HG02642 (cell line): ENCODE data around the gene INHA.

Experiments
- ATAC-seq: cut with Tn5 transposase; IDR thresholded peaks from one replicate; pipeline ENCODE4 v1.9.1; 2021; ENCODE audit warnings: mild to moderate bottlenecking; ENCODE audit not compliant: unreplicated experiment, poor library complexity

The INHA gene

GRCh38 chr2:219557320-219557719 lies 14.8 kb upstream of the INHA start:
- no peak for ATAC-seq

GRCh38 chr2:219557791-219558785 lies 14.0 kb upstream of the INHA start:
- ATAC-seq: no peak

DNA sequence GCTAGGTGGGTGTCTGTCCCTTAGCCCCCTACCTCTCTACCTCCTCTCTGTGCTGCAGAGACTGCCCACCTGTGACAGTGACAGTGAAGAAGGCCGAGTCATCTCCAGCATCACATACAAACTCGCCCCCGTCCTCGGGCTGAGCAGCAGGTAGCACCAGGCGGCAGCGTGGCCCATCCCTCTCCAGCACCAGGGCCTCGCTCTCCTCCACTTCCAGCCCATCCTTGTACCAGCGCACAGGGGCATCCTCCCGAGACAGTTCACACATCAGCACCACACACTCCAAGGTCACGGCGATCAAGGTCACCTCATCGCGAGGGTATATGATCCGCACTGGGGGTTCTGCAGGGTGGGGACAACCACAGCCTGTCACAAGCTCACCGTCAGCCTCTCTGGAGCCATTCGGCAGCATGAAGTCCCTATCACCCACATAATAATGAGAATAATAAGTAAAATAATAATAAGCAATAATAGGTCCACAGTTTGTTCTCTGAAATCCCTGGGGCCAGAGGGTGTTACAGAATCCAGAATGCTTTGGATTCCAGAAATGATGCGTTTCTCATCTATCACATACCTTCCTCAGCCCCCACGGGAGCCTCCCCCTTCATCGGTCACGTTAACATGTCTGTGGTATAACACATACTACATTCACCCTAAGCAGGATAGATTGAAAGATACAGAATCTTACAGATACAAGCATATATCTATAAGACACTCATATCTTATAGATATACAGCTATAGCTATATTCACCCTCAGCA lies 12.8 kb upstream of the INHA start:
- no peak for ATAC-seq

DNA sequence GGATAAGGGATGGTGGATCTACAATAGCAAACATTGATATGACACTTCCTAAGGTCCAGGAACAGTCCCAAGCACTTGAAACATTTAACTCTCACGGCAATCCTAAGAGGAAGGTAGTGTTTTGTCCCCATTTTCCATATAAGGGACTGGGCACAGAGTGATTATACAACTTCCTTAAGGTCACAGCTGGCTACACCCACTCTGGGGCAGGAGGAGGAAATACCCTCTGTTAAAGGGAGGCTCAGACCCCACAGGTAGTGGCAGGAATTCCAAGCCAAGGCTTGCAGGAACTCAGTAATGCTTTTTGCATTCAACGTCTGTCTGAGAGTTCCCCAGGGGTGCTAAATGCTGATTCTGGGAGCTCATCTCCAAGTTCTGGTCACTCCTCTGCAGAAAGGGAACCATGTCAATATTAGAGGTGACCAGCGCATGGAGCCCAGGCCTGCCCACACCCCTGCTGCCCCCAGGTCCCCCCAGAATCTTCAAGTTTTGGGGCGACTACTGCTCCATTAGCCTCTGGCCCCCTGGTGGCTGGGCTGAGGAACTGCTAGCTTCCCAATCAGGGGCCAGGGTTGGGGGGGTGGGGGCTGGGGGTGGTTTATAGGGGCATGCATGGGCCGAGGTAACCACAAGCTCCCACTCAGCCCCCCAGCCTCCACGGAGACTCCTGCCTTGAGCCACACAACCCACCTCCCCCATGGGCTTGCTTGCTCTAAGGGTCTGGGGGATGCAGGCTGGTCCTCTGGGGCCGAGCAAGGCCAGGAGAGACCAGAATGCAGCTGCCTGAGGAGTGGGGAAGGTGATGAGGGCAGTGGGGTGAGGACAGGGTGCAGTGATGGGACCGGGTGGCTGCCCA lies 11.8 kb upstream of the INHA start:
- peak; percentile 41 for ATAC-seq

GRCh38 chr2:219560893-219561178 lies 11.3 kb upstream of the INHA start:
- no peak for ATAC-seq

DNA sequence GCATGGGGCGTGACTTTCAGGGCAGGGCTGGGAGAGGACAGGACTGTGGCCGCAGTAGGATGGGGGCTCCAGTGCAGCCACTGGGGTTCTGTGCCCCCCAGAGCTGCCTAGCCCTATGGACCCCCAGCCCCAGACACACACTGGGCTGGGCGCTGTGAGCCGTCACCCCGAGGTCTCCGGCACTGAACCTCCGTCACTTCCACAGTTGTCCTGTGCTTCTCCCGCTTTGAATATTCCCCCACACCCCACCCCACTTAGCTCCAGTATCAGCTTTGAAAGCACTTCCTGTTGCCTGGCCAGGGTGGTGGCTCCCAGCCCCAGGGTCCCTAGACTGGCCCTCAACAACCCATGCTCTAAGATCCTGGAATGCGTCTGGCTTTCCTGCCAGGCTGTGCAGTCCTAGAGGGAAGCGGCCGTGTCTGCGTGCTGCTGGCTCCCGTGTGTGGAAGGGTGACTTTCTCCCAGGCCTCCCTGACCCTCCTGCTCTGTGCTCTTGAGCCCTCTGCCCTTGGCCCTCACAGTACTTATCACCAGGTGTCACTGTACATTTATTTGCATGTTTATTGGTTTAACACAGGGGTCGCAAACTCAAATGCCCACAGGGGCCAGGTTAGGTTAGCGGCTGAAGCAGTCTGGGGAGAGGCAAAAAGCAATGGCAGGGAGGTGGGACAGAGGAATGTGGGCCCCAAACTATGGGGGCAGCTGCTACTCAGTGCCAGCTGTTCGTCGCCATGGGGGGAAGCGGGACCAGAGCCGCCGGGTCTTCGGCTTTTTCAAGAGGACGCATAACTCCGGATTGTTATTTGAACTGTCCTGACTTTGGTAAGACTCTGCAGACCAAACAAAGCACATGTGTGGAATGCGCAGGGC lies 10.7 kb upstream of the INHA start:
- no peak for ATAC-seq

DNA sequence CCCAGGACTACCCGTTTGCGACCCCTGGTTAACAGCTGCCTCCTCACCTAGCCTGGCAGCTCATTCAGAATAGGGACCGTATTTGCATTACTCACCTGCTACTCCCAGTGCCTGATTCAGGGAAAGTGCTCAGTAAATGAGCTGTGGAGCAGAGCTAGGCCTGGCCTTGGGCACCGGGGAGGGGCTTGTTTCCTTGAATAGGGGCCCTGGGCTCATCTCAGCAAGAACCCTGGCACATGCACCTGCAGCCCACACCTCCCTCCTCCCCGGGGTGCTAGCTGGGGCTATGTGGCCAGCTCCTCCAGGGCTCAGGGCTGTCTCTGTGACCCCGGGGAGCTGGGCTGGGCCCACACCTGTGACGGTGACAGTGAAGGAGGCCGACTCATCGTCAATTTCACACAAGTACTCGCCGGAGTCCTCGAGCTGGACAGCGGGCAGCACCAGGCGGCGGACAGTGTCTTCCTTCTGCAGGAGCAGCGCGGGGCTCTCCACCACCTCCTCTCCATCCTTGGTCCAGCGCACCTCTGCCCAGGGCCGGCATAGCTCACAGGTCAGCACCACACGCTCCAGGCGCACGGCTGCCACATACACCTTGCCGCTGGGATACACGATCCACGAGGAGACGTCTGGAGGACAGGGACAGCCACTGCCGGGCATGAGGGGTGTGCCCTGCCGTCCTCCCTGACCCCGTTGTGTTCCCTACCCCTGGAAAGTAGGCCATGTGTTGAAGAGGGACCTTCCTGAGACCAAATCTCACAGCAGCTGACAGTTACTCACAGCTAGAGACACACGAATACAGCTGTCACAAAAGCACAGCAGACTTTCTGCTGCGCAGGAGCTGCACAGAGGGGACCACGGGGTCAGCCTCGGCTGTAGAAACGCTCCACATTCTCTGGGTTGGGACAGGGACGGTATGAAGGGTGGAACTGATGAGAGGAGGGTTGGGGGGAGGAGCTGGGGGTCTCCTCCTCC lies 9.8 kb upstream of the INHA start:
- no peak for ATAC-seq

- ATAC-seq: no peak
Measured at GRCh38 chr2:219563271-219563928, 8.7 kb upstream of the INHA start.

DNA sequence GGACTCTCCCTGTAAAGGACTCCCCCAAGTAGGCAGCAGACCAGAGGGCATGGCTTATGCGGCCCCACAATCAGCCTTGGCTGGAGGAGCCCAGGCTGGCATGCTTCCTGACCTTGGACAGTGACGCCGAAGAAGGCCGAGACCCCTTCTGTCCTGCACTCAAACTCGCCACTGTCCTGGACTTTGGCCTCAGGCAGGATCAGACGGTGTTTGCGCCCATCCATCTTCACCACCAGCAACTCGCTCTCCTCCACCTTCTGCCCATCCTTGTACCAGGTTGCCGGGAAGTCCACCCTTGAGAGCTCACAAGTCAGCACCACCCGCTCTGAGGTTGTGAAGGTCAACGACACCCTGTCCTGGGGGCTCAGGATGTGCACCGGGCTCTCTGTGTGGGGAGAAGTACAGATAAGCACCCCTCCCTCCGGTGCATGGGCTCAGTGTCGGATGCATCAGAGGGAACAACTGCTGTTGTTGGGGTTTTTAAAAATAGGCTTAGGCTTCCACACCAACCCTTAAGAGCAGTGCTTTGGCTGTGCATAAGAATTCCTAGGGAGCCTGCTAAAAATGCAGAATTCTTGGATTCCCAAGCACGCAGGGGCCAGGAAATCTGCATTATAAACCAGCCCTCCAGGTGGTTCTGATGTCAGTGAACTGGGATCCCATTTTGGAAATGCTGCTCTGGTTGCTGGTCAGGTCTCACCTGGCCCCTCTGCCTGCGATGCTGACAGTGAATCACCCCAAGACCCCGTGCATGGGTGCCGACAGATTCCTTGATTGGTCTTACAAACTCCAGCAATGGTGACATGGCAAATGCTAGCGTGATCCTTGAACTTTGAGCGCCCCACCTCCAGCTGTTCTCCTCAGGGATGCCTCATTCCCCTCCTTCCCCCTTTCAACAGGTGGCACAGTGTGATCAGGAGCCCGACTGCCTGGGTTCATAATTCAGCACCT lies 6.7 kb upstream of the INHA start:
- no peak for ATAC-seq

DNA sequence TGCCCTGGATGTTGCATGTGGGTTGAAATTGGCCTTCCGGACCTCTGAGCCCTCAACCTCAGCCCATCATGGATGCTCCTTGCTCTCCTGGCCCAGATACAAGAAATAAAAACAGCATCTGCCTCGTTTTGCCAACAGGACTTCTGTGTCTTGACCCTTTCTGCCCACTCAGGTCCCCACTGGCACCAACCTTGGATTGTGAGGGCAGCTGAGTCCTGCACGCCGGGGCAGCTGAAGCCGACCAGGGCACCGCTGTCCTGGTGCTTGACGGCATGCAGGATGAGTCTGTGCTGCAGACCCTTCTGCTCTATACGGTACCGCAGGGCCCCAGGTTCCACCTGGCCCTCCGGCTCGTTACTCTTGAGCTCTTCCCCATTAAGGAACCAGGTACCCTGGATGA lies 5.5 kb upstream of the INHA start:
- no peak for ATAC-seq

- ATAC-seq: no peak
Measured at GRCh38 chr2:219567131-219567530, 5.0 kb upstream of the INHA start.

DNA sequence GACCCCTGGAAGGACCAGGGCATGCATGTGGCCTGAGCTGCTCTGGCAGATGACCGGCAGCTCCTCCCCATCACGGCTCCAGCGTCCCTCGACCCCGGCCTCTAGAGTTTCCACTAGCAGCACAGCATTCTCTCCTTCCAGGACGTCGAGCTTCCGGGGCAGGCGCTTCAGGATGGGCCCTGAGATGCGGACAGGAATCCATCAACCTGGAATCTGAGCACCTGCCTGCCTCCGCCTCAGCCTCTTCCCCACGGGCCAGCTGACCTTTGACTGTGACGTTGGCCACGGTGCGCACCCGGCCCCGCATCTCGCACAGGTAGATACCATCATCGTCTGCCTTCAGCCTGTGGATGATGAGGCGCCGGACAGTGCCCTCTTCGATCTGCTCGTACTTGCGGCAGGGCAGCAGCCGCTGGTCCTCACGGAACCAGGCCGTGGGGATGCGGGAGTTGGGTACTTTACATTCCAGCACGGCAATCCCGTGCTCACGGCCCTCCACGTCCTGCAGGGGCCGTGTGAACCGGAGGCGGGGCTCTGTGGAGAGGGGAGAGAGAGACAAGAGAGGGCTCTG lies 4.2 kb upstream of the INHA start:
- no peak for ATAC-seq

- no peak for ATAC-seq
Measured at GRCh38 chr2:219569041-219569440, 3.1 kb upstream of the INHA start.

DNA sequence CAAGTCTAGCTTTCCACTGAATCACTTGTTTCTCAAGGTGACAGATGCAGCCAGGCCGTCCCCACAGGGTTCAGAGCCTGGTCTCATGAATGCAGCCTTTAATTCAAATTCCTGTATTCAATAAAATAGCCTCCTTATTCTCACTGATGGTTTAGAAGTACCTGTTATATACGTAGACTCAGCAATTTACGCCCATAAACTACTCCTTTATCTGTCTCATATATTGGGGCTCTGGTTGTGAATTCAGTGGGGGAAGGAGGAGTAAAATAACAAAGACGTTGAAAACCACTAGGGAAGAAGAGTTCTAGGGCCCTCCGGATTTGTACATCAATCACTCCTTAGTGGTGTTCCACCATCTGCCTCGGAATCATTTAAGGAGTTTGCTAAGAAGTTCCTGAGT lies 2.5 kb upstream of the INHA start:
- no peak for ATAC-seq

DNA sequence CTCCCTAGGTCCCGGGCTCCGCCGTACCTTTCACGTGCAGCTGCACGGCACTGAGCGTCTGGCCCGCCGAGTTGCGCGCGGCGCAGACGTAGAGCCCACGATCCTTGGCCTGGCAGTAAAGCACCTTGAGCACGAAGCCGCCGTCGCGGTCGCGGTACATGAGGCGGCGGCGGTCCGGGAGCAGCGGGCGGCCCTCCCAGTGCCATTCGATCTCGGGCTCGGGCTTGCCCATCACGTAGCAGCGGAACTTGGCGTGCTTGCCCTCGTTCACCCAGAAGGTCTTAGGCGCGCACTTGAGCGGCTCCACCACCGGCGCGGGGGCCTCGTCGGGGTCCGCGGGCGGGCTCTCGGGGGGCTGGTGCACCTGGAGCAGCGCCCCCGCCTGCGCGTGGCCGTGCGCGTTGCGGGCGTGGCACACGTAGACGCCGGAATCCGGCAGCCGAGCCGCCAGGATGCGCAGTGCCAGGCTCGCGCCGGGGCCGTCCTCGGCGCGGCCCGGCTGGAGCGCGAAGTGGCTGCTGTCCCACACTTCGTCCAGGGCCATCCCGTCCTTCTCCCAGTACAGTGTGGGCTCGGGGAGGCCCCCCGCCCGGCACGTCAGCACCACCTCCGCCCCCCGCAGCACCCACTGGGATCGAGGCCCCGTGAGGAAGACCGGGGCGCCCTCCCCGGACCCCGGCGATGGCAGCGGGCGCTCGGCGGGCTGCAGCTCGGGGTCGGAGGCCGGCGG lies 1.8 kb upstream of the INHA start:
- no peak for ATAC-seq

DNA sequence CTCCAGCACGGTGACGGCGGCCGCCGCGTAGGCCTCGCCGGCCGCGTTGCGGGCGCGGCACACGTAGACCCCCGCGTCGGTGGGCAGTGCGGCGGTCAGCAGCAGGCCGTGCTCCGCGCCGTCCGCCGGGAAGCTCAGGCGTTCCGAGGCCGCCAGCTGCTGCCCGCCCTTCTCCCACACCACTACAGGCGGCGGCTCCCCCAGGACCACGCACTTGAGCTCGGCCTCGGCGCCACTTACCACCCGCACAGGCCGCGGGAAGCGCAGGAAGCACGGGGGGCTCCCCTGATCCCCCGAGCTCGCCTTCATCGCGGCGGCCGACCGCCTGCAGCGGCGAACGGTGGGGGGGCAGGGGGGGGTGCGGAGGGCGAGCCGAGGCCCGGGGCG lies 1.2 kb upstream of the INHA start:
- ATAC-seq: no peak
